H1 (cell line): ENCODE results near the gene SLC5A2. TPM values are rescaled to one million over a fixed set of nuclear protein-coding genes. Genes with fewer than 3 reads are reported as not detected.

ENCODE experiments used
- CTCF ChIA-PET: fragments of 300-600 bp; sonication (Branson Sonifier 250); formaldehyde crosslinking; loops from one replicate; lab custom pipeline; 2021; ENCODE audit not compliant: partially characterized antibody; lab: Charles Lee
- POLR2A ChIA-PET: fragments of 300-600 bp; sonication (Branson Sonifier 250); formaldehyde crosslinking; loops from one replicate; lab custom pipeline; 2021; ENCODE audit warnings: inconsistent platforms; ENCODE audit not compliant: partially characterized antibody; lab: Charles Lee
- DNase-seq, 2 experiments: peaks; one replicate each; pipeline versions ENCODE4 v3.0.0 to v3.0.0-alpha.2; 2010 to 2022; ENCODE audit warnings: low spot score in 2 of 2, low read depth in 1 of 2, mixed read lengths in 1 of 2
- FAIRE-seq: peaks from 2 replicates; lab custom pipeline; 2011; peaks lifted over from hg19 to GRCh38; lab: Jason Lieb, UNC
- H2AFZ ChIP-seq: 2 replicates; pipeline ENCODE4 v1.8.1; 2012; ENCODE audit warnings: low read length, inconsistent platforms
- H2AK5ac ChIP-seq: 2 replicates; pipeline ENCODE4 v1.6.1; 2013; ENCODE audit warnings: low read depth, low read length
- H2BK120ac ChIP-seq: replicated peaks from 2 replicates; pipeline ENCODE3; 2013; ENCODE audit warnings: low read depth, low read length, inconsistent platforms
- H2BK12ac ChIP-seq: 2 replicates; pipeline ENCODE4 v1.6.1; 2013; ENCODE audit warnings: low read depth, low read length
- H2BK15ac ChIP-seq: 2 replicates; pipeline ENCODE4 v1.6.1; 2013; ENCODE audit warnings: low read length
- H2BK20ac ChIP-seq: 2 replicates; pipeline ENCODE4 v1.6.1; 2013; ENCODE audit warnings: low read length
- H2BK5ac ChIP-seq: 2 replicates; pipeline ENCODE4 v1.6.1; 2013; ENCODE audit warnings: low read depth, low read length
- H3K14ac ChIP-seq: 2 replicates; pipeline ENCODE4 v1.6.1; 2013; ENCODE audit warnings: inconsistent platforms; ENCODE audit not compliant: insufficient read length
- H3K18ac ChIP-seq: 2 replicates; pipeline ENCODE4 v1.6.1; 2013; ENCODE audit warnings: low read length; ENCODE audit errors: extremely low read depth
- H3K23ac ChIP-seq: 2 replicates; pipeline ENCODE4 v1.6.1; 2013; ENCODE audit warnings: inconsistent platforms; ENCODE audit not compliant: insufficient read length
- H3K23me2 ChIP-seq: 2 replicates; pipeline ENCODE4 v1.6.1; 2013; ENCODE audit warnings: low read depth, low read length
- H3K27ac ChIP-seq: 2 replicates; pipeline ENCODE4 v1.6.1; 2011; ENCODE audit warnings: low read depth, low read length, inconsistent platforms
- H3K27me3 ChIP-seq, 4 experiments: replicated peaks in 1 of 4; 1 replicate in 1 of 4; 2 replicates in 3 of 4; pipeline versions ENCODE4 v1.6.1 to v1.8.1; 2011 to 2013; ENCODE audit warnings: low read length in 3 of 4, mild to moderate bottlenecking in 3 of 4, inconsistent platforms in 2 of 4, mixed read lengths in 2 of 4, moderate library complexity in 1 of 4; ENCODE audit not compliant: control insufficient read depth in 3 of 4, insufficient read depth in 3 of 4; ENCODE audit errors: extremely low read depth in 1 of 4
- H3K36me3 ChIP-seq, 4 experiments: 2 replicates each; pipeline versions ENCODE4 v1.6.1 to v1.8.1; 2011 to 2013; ENCODE audit warnings: mild to moderate bottlenecking in 4 of 4, low read length in 3 of 4, moderate library complexity in 2 of 4, control low read depth in 1 of 4, inconsistent platforms in 1 of 4; ENCODE audit not compliant: insufficient read depth in 4 of 4, control insufficient read depth in 2 of 4
- H3K4ac ChIP-seq: replicated peaks from 2 replicates; pipeline ENCODE3; 2013; ENCODE audit warnings: low read length, low read depth, mixed read lengths, inconsistent platforms; ENCODE audit not compliant: insufficient read length
- H3K4me1 ChIP-seq, 4 experiments: replicated peaks in 1 of 4; 1 replicate in 1 of 4; 2 replicates in 3 of 4; pipeline versions ENCODE4 v1.6.1 to v1.8.1; 2011 to 2013; ENCODE audit warnings: low read length in 3 of 4, inconsistent platforms in 2 of 4, mixed read lengths in 1 of 4; ENCODE audit not compliant: insufficient read depth in 4 of 4, control insufficient read depth in 3 of 4
- H3K4me2 ChIP-seq, 2 experiments: 2 replicates each; pipeline versions ENCODE4 v1.6.1 to v1.8.1; 2011 to 2013; ENCODE audit warnings: low read depth in 2 of 2, low read length in 2 of 2, control low read depth in 1 of 2, inconsistent platforms in 1 of 2, mild to moderate bottlenecking in 1 of 2; ENCODE audit not compliant: insufficient read depth in 1 of 2
- H3K4me3 ChIP-seq, 4 experiments: fragments of 200-600, 300-600 bp in 1 of 4; sonication (generic), shearing (Covaris generic), sonication (Bioruptor Twin) in 1 of 4; 2 replicates each; pipeline versions ENCODE4 v1.5.1 to v1.8.1; 2011 to 2016; ENCODE audit warnings: low read length in 4 of 4, low read depth in 3 of 4, control low read depth in 2 of 4, inconsistent platforms in 2 of 4, mild to moderate bottlenecking in 2 of 4, mixed read lengths in 1 of 4, moderate library complexity in 1 of 4; ENCODE audit not compliant: insufficient read depth in 2 of 4; ENCODE audit errors: extremely low read depth in 1 of 4
- H3K56ac ChIP-seq: replicated peaks from 2 replicates; pipeline ENCODE3; 2013; ENCODE audit warnings: low read depth, mild to moderate bottlenecking, mixed read lengths, low read length, inconsistent platforms; ENCODE audit not compliant: insufficient read length
- H3K79me1 ChIP-seq: 2 replicates; pipeline ENCODE4 v1.6.1; 2013; ENCODE audit warnings: low read depth, low read length, control low read depth
- H3K79me2 ChIP-seq, 2 experiments: 2 replicates each; pipeline versions ENCODE4 v1.6.1 to v1.8.1; 2012 to 2013; ENCODE audit warnings: low read length in 2 of 2, mild to moderate bottlenecking in 2 of 2, inconsistent platforms in 1 of 2; ENCODE audit not compliant: insufficient read depth in 2 of 2, control insufficient read depth in 1 of 2
- H3K9ac ChIP-seq, 4 experiments: replicated peaks in 1 of 4; 1 replicate in 1 of 4; 2 replicates in 3 of 4; pipeline versions ENCODE4 v1.6.1 to v1.8.1; 2011 to 2013; ENCODE audit warnings: low read depth in 3 of 4, low read length in 3 of 4, control low read depth in 2 of 4, mild to moderate bottlenecking in 2 of 4, moderate library complexity in 2 of 4, inconsistent platforms in 1 of 4; ENCODE audit errors: extremely low read depth in 1 of 4
- H3K9me3 ChIP-seq, 2 experiments: 2 replicates each; pipeline versions ENCODE4 v1.6.1 to v1.8.1; 2012 to 2013; ENCODE audit warnings: mild to moderate bottlenecking in 2 of 2, moderate library complexity in 2 of 2, control low read depth in 1 of 2, inconsistent platforms in 1 of 2, low read depth in 1 of 2, low read length in 1 of 2, mixed read lengths in 1 of 2; ENCODE audit not compliant: insufficient read depth in 2 of 2
- H4K20me1 ChIP-seq, 2 experiments: replicated peaks in 1 of 2; 2 replicates each; pipeline versions ENCODE3 to v1.8.1; 2011 to 2013; ENCODE audit warnings: inconsistent platforms in 2 of 2, low read length in 2 of 2, mild to moderate bottlenecking in 1 of 2; ENCODE audit not compliant: insufficient read depth in 2 of 2, control insufficient read depth in 1 of 2
- H4K5ac ChIP-seq: 2 replicates; pipeline ENCODE4 v1.6.1; 2013; ENCODE audit warnings: low read length, low read depth, mixed read lengths, inconsistent platforms; ENCODE audit not compliant: insufficient read length
- H4K8ac ChIP-seq: 2 replicates; pipeline ENCODE4 v1.8.0; 2013; ENCODE audit warnings: mild to moderate bottlenecking, moderate library complexity, low read length, inconsistent platforms; ENCODE audit not compliant: insufficient read depth; ENCODE audit errors: extremely low read depth
- H4K91ac ChIP-seq: replicated peaks from 2 replicates; pipeline ENCODE3; 2013; ENCODE audit warnings: low read length, mixed read lengths, inconsistent platforms; ENCODE audit not compliant: insufficient read length
- BACH1 ChIP-seq: IDR thresholded peaks from 2 replicates; pipeline ENCODE4 v1.6.1; 2012; ENCODE audit warnings: low read length, improper control_type of control experiment
- SIRT6 ChIP-seq: IDR thresholded peaks from one replicate; pipeline ENCODE4 v1.7.1; 2012; ENCODE audit warnings: low read length, inconsistent platforms
- SRF ChIP-seq: IDR thresholded peaks from 2 replicates; pipeline ENCODE4 v1.6.1; 2011; ENCODE audit warnings: mild to moderate bottlenecking, low read depth, low read length, moderate library complexity
- TEAD4 ChIP-seq: IDR thresholded peaks from 2 replicates; pipeline ENCODE4 v1.6.1; 2012; ENCODE audit warnings: low read depth, low read length, inconsistent platforms, mixed read lengths
- YY1 ChIP-seq: IDR thresholded peaks from 2 replicates; pipeline ENCODE4 v1.6.1; 2011; ENCODE audit warnings: low read depth, mild to moderate bottlenecking, low read length
- WGBS, 2 experiments: shearing (Covaris generic) in 1 of 2; methylation state at CpG; one replicate each; pipeline versions ENCODE4 v1.1.6 to v1.1.7; 2013 to 2015; ENCODE audit warnings: low lambda C conversion rate in 2 of 2, mixed read lengths in 2 of 2, inconsistent platforms in 1 of 2, low coverage in 1 of 2, missing lambda C conversion rate in 1 of 2; ENCODE audit not compliant: insufficient replicate concordance in 2 of 2, insufficient coverage in 1 of 2, insufficient read length in 1 of 2; ENCODE audit errors: extremely low coverage in 1 of 2, missing lambda C conversion rate in 1 of 2; 5-methylcytosine and 5-hydroxymethylcytosine counted together
- polyA plus RNA-seq, 7 experiments: library from polyadenylated mRNA; depleted of rRNA in 3 of 7; stranded (reverse) in 5 of 7; unstranded in 2 of 7; fragments of >200 nt in 5 of 7; fragments of 200-250 nt in 2 of 7; gene quantifications; 1 replicate in 5 of 7; 2 replicates in 1 of 7; 4 replicates in 1 of 7; pipeline versions ENCODE4 v1.2.1 to v1.2.3, GENCODE V29; 2011 to 2013; ENCODE audit warnings: missing spikeins in 2 of 7, mixed read lengths in 2 of 7
- total RNA-seq: library from RNA; stranded (reverse); fragmentation: NEBNext Ultra II Directional; extraction: Animal tissue kit (Norgen Biotek cat#: 25700); gene quantifications from 2 replicates; pipeline ENCODE4 v1.2.1, GENCODE V29; 2021

Gene SLC5A2
- total and polyA plus RNA-seq, 2 of the 8 experiments (the other 6 are each of a cell fraction or from before 2014, with no cell fraction given) = 0.56 to 4.4 TPM

- Histone ChIP-seq H3K14ac (no peak overlapping the region), H3K27ac (no peak overlapping the region), H3K23ac (no peak overlapping the region), H2AK5ac (no peak overlapping the region), H4K20me1 (no peaks in the 10 kb centered on the region), H4K91ac (no peak overlapping the region), H3K4me2 (no peak overlapping the region), H3K9ac (no peak overlapping the region), H2BK12ac (no peak overlapping the region), H3K9me3 (peaks cover 0 to 8% of the 10 kb centered on the region in 2 experiments; a peak in 2 of 4 replicates), H3K56ac (no peak overlapping the region), H3K4me1 (peaks cover 5 to 11% (median 7%) of the 10 kb centered on the region in 4 experiments), H2AFZ (no peak overlapping the region), H2BK20ac (no peak overlapping the region), H3K36me3 (no peaks in the 10 kb centered on the region), H3K4me3 (no peak overlapping the region), H2BK5ac (no peak overlapping the region), H3K79me2 (no peaks in the 10 kb centered on the region), H4K5ac (no peak overlapping the region), H3K23me2 (peaks cover 10% of the 10 kb centered on the region; the same call in 1 of the 2 replicates), H3K18ac (no peak overlapping the region), H3K4ac (no peak overlapping the region), H4K8ac (no peak overlapping the region), H2BK120ac (no peak overlapping the region), H3K79me1 (no peaks in the 10 kb centered on the region), H3K27me3 (peaks cover 5 to 27% (median 23%) of the 10 kb centered on the region in 4 experiments), H2BK15ac (no peak overlapping the region)
- FAIRE-seq (no peak), DNase-seq (no peak)
- WGBS, 2 experiments = 73% methylated on average over 4 of the region's 4 CpGs; no CpG with 5 or more reads in 1 of the 2 experiments
- CTCF ChIA-PET = no interaction called here
- POLR2A ChIA-PET = no interaction called here
- TF ChIP-seq TEAD4 (no peak), SRF (no peak), SIRT6 (no peak), BACH1 (no peak), YY1 (no peak)
Observed at GRCh38 chr16:31532896-31533295, 50.0 kb downstream of the SLC5A2 start.
